ENCODE results near the gene SDK2. TPM values are rescaled to one million over a fixed set of nuclear protein-coding genes. Genes with fewer than 3 reads are reported as not detected.
"Not testable (repeated sequence)": the region's sequence is repeated elsewhere in the genome, so short reads cannot be mapped to it uniquely, and the experiment has no call there.

The SDK2 gene
- polyA plus RNA-seq, 2 donors = 0.29 to 0.55 TPM

- Histone ChIP-seq H3K4me1 (ENCODE audit: control insufficient read depth in 2 of 2, insufficient read depth in 2 of 2, low read length in 1 of 2) (peaks cover 2 to 15% of the 10 kb centered on the region in 2 donors), H3K4me3 (ENCODE audit: low read depth in 1 of 2, low read length in 2 of 2) (no peak overlapping the region), H3K9me3 (ENCODE audit: control insufficient read depth in 2 of 2, insufficient read depth in 1 of 2, low read depth in 1 of 2, low read length in 1 of 2) (no peaks in the 10 kb centered on the region), H3K27ac (ENCODE audit: low read depth in 2 of 2, low read length in 1 of 2) (peak overlapping the region; percentile 73 to 87), H3K27me3 (ENCODE audit: control insufficient read depth in 1 of 2, insufficient read depth in 2 of 2, low read length in 2 of 2) (no peaks in the 10 kb centered on the region), H3K36me3 (ENCODE audit: control insufficient read depth in 2 of 2, insufficient read depth in 2 of 2, low read length in 1 of 2) (no peaks in the 10 kb centered on the region)
- WGBS, 2 donors = 34 to 37% methylated on average over 5 of the region's 5 CpGs
Observed at GRCh38 chr17:73315471-73315870, 328.8 kb downstream of the SDK2 start.

GRCh38 chr17:73313526-73314127 lies 330.6 kb downstream of the SDK2 start:
- no peaks in the 10 kb centered on the region for H3K9me3 ChIP-seq (ENCODE audit: control insufficient read depth in 2 of 2, insufficient read depth in 1 of 2, low read depth in 1 of 2, low read length in 1 of 2)
- H3K4me1 ChIP-seq (ENCODE audit: control insufficient read depth in 2 of 2, insufficient read depth in 2 of 2, low read length in 1 of 2) = peaks cover 2 to 20% of the 10 kb centered on the region in 2 donors
- WGBS, 2 donors = 75% methylated on average over 8 of the region's 8 CpGs
- H3K4me3 ChIP-seq (ENCODE audit: low read depth in 1 of 2, low read length in 2 of 2) = no peak overlapping the region
- H3K27me3 ChIP-seq (ENCODE audit: control insufficient read depth in 1 of 2, insufficient read depth in 2 of 2, low read length in 2 of 2) = no peaks in the 10 kb centered on the region
- H3K27ac ChIP-seq (ENCODE audit: low read depth in 2 of 2, low read length in 1 of 2) = no peak overlapping the region
- peaks cover 0 to 2% of the 10 kb centered on the region in 2 donors for H3K36me3 ChIP-seq (ENCODE audit: control insufficient read depth in 2 of 2, insufficient read depth in 2 of 2, low read length in 1 of 2)

- not testable (repeated sequence) for H3K9me3 ChIP-seq (ENCODE audit: control insufficient read depth in 2 of 2, insufficient read depth in 1 of 2, low read depth in 1 of 2, low read length in 1 of 2); H3K27me3 ChIP-seq (ENCODE audit: control insufficient read depth in 1 of 2, insufficient read depth in 2 of 2, low read length in 2 of 2); H3K4me3 ChIP-seq (ENCODE audit: low read depth in 1 of 2, low read length in 2 of 2); H3K27ac ChIP-seq (ENCODE audit: low read depth in 2 of 2, low read length in 1 of 2); H3K36me3 ChIP-seq (ENCODE audit: control insufficient read depth in 2 of 2, insufficient read depth in 2 of 2, low read length in 1 of 2)
- 82 to 84% methylated on average over 11 of the region's 11 CpGs for WGBS, 2 donors
- peaks cover 2 to 21% of the 10 kb centered on the region in 2 donors for H3K4me1 ChIP-seq (ENCODE audit: control insufficient read depth in 2 of 2, insufficient read depth in 2 of 2, low read length in 1 of 2)
Observed at GRCh38 chr17:73312887-73313286, 331.4 kb downstream of the SDK2 start.

GRCh38 chr17:73311781-73312641 lies 332.2 kb downstream of the SDK2 start, which contains the start of gene CDC42EP4:
TSS of gene CDC42EP4 (minus strand) at chr17:73312001. CDS start at chr17:73286500, 25,501 bp downstream.
- Histone ChIP-seq H3K4me1 (ENCODE audit: control insufficient read depth in 2 of 2, insufficient read depth in 2 of 2, low read length in 1 of 2) (peaks cover 2 to 18% of the 10 kb centered on the region in 2 donors), H3K9me3 (ENCODE audit: control insufficient read depth in 2 of 2, insufficient read depth in 1 of 2, low read depth in 1 of 2, low read length in 1 of 2) (no peaks in the 10 kb centered on the region), H3K36me3 (ENCODE audit: control insufficient read depth in 2 of 2, insufficient read depth in 2 of 2, low read length in 1 of 2) (peaks cover 0 to 2% of the 10 kb centered on the region in 2 donors), H3K4me3 (ENCODE audit: low read depth in 1 of 2, low read length in 2 of 2) (peak within 1 kb of the TSS; percentile 81 to 99), H3K27me3 (ENCODE audit: control insufficient read depth in 1 of 2, insufficient read depth in 2 of 2, low read length in 2 of 2) (no peaks in the 10 kb centered on the region), H3K27ac (ENCODE audit: low read depth in 2 of 2, low read length in 1 of 2) (peak within 1 kb of the TSS; percentile 99)
- 2% methylated on average over 59 to 71 of the region's 71 CpGs for WGBS, 2 donors

- 0 to 1% methylated on average over 21 to 38 of the region's 38 CpGs for WGBS, 2 donors
- Histone ChIP-seq H3K36me3 (ENCODE audit: control insufficient read depth in 2 of 2, insufficient read depth in 2 of 2, low read length in 1 of 2) (peaks cover 0 to 2% of the 10 kb centered on the region in 2 donors), H3K4me1 (ENCODE audit: control insufficient read depth in 2 of 2, insufficient read depth in 2 of 2, low read length in 1 of 2) (peaks cover 0 to 17% of the 10 kb centered on the region in 2 donors), H3K9me3 (ENCODE audit: control insufficient read depth in 2 of 2, insufficient read depth in 1 of 2, low read depth in 1 of 2, low read length in 1 of 2) (no peaks in the 10 kb centered on the region), H3K27ac (ENCODE audit: low read depth in 2 of 2, low read length in 1 of 2) (peak overlapping the region; percentile 99), H3K27me3 (ENCODE audit: control insufficient read depth in 1 of 2, insufficient read depth in 2 of 2, low read length in 2 of 2) (no peaks in the 10 kb centered on the region), H3K4me3 (ENCODE audit: low read depth in 1 of 2, low read length in 2 of 2) (peak overlapping the region; percentile 81 to 99)
Observed at GRCh38 chr17:73311428-73311780, 332.8 kb downstream of the SDK2 start.

GRCh38 chr17:73309727-73310596 lies 334.3 kb downstream of the SDK2 start:
- Histone ChIP-seq H3K27me3 (ENCODE audit: control insufficient read depth in 1 of 2, insufficient read depth in 2 of 2, low read length in 2 of 2) (no peaks in the 10 kb centered on the region), H3K4me1 (ENCODE audit: control insufficient read depth in 2 of 2, insufficient read depth in 2 of 2, low read length in 1 of 2) (peaks cover 0 to 24% of the 10 kb centered on the region in 2 donors), H3K9me3 (ENCODE audit: control insufficient read depth in 2 of 2, insufficient read depth in 1 of 2, low read depth in 1 of 2, low read length in 1 of 2) (no peaks in the 10 kb centered on the region), H3K27ac (ENCODE audit: low read depth in 2 of 2, low read length in 1 of 2) (peak overlapping the region; percentile 99), H3K4me3 (ENCODE audit: low read depth in 1 of 2, low read length in 2 of 2) (peak overlapping the region; percentile 81 to 99), H3K36me3 (ENCODE audit: control insufficient read depth in 2 of 2, insufficient read depth in 2 of 2, low read length in 1 of 2) (peaks cover 0 to 2% of the 10 kb centered on the region in 2 donors)
- 10 to 11% methylated on average over 21 of the region's 21 CpGs for WGBS, 2 donors

- not testable (repeated sequence) for H3K4me3 ChIP-seq (ENCODE audit: low read depth in 1 of 2, low read length in 2 of 2); H3K36me3 ChIP-seq (ENCODE audit: control insufficient read depth in 2 of 2, insufficient read depth in 2 of 2, low read length in 1 of 2); H3K27me3 ChIP-seq (ENCODE audit: control insufficient read depth in 1 of 2, insufficient read depth in 2 of 2, low read length in 2 of 2); H3K9me3 ChIP-seq (ENCODE audit: control insufficient read depth in 2 of 2, insufficient read depth in 1 of 2, low read depth in 1 of 2, low read length in 1 of 2)
- H3K4me1 ChIP-seq (ENCODE audit: control insufficient read depth in 2 of 2, insufficient read depth in 2 of 2, low read length in 1 of 2) = peaks cover 0 to 24% of the 10 kb centered on the region in 2 donors
- 37 to 45% methylated on average over 5 of the region's 5 CpGs for WGBS, 2 donors
- peak overlapping the region; percentile 50 to 99 for H3K27ac ChIP-seq (ENCODE audit: low read depth in 2 of 2, low read length in 1 of 2)
Observed at GRCh38 chr17:73308959-73309358, 335.3 kb downstream of the SDK2 start.

- peaks cover 0 to 2% of the 10 kb centered on the region in 2 donors for H3K36me3 ChIP-seq (ENCODE audit: control insufficient read depth in 2 of 2, insufficient read depth in 2 of 2, low read length in 1 of 2)
- no peaks in the 10 kb centered on the region for H3K27me3 ChIP-seq (ENCODE audit: control insufficient read depth in 1 of 2, insufficient read depth in 2 of 2, low read length in 2 of 2)
- H3K9me3 ChIP-seq (ENCODE audit: control insufficient read depth in 2 of 2, insufficient read depth in 1 of 2, low read depth in 1 of 2, low read length in 1 of 2) = no peaks in the 10 kb centered on the region
- 28% methylated on average over 23 of the region's 23 CpGs for WGBS, 2 donors
- H3K4me1 ChIP-seq (ENCODE audit: control insufficient read depth in 2 of 2, insufficient read depth in 2 of 2, low read length in 1 of 2) = peaks cover 0 to 24% of the 10 kb centered on the region in 2 donors
- H3K27ac ChIP-seq (ENCODE audit: low read depth in 2 of 2, low read length in 1 of 2) = peak overlapping the region; percentile 92 to 99
- peak overlapping the region; percentile 4 to 26 for H3K4me3 ChIP-seq (ENCODE audit: low read depth in 1 of 2, low read length in 2 of 2)
Observed at GRCh38 chr17:73308017-73308823, 336.0 kb downstream of the SDK2 start.
